Measurements from ENCODE around the gene TRAPPC3L. TPM values are rescaled to one million over a fixed set of nuclear protein-coding genes. Genes with fewer than 3 reads are reported as not detected.

TRAPPC3L gene
- total and polyA plus RNA-seq, 2 experiments from 2014 or later, result not detected

DNA sequence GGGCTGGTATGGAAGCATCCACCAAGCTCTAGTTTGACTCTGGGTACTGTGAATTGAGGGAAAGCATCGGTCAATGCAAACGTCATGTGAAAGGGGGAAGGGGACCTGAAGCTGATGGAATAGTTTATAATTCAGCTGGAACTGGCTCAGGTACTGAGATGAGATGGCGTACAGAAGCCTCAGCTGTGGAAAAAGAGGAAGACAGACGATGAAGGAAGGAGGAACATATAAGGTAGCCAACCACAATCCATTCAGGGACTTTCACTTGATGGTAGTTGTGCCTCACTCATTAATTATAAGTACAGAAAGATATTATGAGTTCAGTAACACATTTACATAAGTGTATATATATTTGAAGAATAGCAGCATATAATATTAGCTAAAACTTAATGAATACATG, 31.4 kb downstream of the TRAPPC3L start:
- Histone ChIP-seq H3K36me3 (no peaks in the 10 kb centered on the region), H3K27ac (no peak overlapping the region), H3K27me3 (no peaks in the 10 kb centered on the region), H3K4me1 (ENCODE audit: low read depth) (no peaks in the 10 kb centered on the region), H3K9me3 (ENCODE audit: low read depth) (no peaks in the 10 kb centered on the region), H3K4me3 (no peak overlapping the region)
- no peak for DNase-seq (ENCODE audit: low read depth in 1 of 2, low spot score in 1 of 2)
- TF ChIP-seq, protein P1, sequence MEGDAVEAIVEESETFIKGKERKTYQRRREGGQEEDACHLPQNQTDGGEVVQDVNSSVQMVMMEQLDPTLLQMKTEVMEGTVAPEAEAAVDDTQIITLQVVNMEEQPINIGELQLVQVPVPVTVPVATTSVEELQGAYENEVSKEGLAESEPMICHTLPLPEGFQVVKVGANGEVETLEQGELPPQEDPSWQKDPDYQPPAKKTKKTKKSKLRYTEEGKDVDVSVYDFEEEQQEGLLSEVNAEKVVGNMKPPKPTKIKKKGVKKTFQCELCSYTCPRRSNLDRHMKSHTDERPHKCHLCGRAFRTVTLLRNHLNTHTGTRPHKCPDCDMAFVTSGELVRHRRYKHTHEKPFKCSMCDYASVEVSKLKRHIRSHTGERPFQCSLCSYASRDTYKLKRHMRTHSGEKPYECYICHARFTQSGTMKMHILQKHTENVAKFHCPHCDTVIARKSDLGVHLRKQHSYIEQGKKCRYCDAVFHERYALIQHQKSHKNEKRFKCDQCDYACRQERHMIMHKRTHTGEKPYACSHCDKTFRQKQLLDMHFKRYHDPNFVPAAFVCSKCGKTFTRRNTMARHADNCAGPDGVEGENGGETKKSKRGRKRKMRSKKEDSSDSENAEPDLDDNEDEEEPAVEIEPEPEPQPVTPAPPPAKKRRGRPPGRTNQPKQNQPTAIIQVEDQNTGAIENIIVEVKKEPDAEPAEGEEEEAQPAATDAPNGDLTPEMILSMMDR (IDR thresholded peaks at IDR 0.05; ENCODE audit: low read depth, low read length), result no peak

DNA sequence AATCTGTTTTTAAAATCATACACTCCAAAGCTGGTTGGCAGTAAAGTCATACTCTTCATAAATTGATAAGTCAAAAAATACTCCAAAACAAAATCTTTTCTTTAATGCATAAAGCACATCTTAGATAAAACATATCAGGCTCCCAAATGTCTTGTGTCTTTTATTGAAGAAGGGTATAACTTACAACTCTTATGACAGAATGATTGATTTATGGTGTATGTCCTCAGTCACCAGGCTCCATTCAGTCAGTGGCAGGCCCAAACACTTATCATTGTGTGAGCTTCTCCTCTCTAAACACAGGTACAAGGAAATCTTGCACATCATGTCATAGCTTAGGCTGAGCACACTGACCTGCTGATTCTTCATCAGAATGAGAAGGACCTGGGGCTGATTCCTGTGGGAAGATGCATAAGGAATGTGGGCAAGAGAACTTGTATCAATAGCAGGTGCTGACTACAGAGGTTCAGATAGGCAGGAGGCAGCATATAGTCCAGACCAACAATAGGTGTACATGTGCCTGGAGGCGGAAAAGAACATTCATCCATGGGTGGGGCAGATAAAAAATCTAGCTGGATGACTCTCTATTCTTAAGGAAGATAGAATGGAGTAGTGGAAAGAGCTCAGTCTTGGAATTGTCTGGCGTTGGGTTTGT, 32.1 kb downstream of the TRAPPC3L start:
- Histone ChIP-seq H3K27me3 (no peaks in the 10 kb centered on the region), H3K4me3 (no peak overlapping the region), H3K27ac (no peak overlapping the region), H3K9me3 (ENCODE audit: low read depth) (no peaks in the 10 kb centered on the region), H3K4me1 (ENCODE audit: low read depth) (no peaks in the 10 kb centered on the region), H3K36me3 (no peaks in the 10 kb centered on the region)
- no peak for DNase-seq (ENCODE audit: low read depth in 1 of 2, low spot score in 1 of 2)
- TF ChIP-seq, protein P1 (IDR thresholded peaks at IDR 0.05; ENCODE audit: low read depth, low read length), result no peak

DNA sequence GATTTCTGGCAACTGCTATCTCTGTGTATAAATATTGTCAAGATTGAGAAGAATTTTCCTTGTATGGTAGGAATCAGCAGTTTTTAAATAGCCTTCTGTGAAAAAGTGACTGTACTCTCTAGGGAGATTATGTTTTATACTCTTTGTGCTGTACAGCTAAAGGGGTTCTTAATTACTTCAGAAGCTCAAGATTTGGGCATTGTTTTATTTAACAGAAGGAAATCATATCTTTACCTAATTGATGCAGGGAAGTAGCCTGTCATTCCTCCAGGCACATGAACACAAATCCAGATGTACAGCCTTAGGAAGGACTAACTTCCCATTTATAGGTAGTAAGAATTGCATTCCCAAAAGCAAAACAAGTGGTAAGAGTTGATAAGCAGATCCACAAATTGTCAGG, 32.8 kb downstream of the TRAPPC3L start:
- H3K27me3 ChIP-seq, result no peaks in the 10 kb centered on the region
- H3K36me3 ChIP-seq, result no peaks in the 10 kb centered on the region
- no peaks in the 10 kb centered on the region for H3K4me1 ChIP-seq (ENCODE audit: low read depth)
- TF ChIP-seq, protein P1 (IDR thresholded peaks at IDR 0.05; ENCODE audit: low read depth, low read length), result no peak
- no peak for DNase-seq (ENCODE audit: low read depth in 1 of 2, low spot score in 1 of 2)
- H3K9me3 ChIP-seq (ENCODE audit: low read depth), result no peaks in the 10 kb centered on the region
- no peak overlapping the region for H3K27ac ChIP-seq
- no peak overlapping the region for H3K4me3 ChIP-seq

DNA sequence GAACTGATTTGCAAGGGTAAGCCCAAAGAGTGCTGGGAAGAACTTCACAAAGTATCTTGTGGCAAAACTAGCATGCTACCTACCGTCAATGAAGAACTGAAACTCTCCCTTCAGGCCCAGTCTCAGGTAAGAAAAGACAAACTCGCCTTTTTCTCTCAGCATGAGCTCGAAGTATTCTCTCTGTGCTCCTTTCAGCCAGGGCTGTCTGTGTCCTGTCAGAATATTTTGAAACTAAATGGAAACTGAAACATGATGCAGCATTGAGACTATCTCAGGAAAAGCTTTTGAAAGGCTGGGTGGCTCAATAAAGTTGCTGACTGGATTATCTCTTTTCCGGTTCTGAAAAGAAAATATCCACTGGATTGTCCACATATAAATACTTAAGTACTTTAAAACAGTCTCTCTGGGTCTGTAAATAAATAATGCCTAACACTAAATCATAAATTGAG, 33.3 kb downstream of the TRAPPC3L start:
- DNase-seq (ENCODE audit: low read depth in 1 of 2, low spot score in 1 of 2), result peak in 1 of 2 donors; percentile 45
- TF ChIP-seq, protein P1 (IDR thresholded peaks at IDR 0.05; ENCODE audit: low read depth, low read length), result no peak
- Histone ChIP-seq H3K4me1 (ENCODE audit: low read depth) (no peaks in the 10 kb centered on the region), H3K9me3 (ENCODE audit: low read depth) (no peaks in the 10 kb centered on the region), H3K4me3 (no peak overlapping the region), H3K27ac (no peak overlapping the region), H3K27me3 (no peaks in the 10 kb centered on the region), H3K36me3 (no peaks in the 10 kb centered on the region)

DNA sequence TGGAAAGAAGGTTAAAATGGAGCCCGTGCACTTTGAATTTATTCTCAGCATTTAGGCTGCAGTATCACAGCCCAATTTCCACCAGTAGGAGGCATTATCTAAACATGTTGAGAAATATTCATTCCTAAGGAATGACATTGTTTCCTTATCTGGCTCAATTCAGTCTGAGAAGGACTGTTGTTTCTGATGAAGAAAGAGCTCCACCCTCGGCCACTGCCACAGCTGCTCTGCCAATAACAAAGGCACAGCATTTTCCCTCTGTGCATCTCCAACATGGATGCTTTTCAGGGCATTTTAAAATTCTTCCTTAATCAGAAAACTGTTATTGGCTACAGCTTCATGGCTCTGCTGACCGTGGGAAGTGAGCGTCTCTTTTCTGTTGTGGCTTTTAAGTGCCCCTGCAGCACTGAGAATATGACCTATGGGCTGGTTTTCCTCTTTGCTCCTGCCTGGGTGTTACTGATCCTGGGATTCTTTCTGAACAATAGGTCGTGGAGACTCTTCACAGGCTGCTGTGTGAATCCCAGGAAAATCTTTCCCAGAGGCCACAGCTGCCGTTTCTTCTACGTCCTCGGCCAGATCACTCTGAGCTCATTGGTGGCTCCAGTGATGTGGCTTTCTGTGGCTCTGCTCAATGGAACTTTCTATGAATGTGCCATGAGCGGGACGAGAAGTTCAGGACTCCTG, 33.9 kb downstream of the TRAPPC3L start, which contains the start of gene CALHM5:
Gene CALHM5, plus strand, starts transcription at position 216 of the 687 bp plus-strand sequence. Its CDS starts 58 bp downstream, at position 274.
- Histone ChIP-seq H3K27ac (no peak within 1 kb of the TSS), H3K4me1 (ENCODE audit: low read depth) (no peaks in the 10 kb centered on the region), H3K27me3 (no peaks in the 10 kb centered on the region), H3K36me3 (no peaks in the 10 kb centered on the region), H3K4me3 (no peak within 1 kb of the TSS), H3K9me3 (ENCODE audit: low read depth) (no peaks in the 10 kb centered on the region)
- DNase-seq (ENCODE audit: low read depth in 1 of 2, low spot score in 1 of 2), result peak; percentile 28 to 94
- TF ChIP-seq, protein P1 (IDR thresholded peaks at IDR 0.05; ENCODE audit: low read depth, low read length), result peak; percentile 72
